K562 (cell line): ENCODE measurements around the gene ATP8B2. TPM values are rescaled to one million over a fixed set of nuclear protein-coding genes. Genes with fewer than 3 reads are reported as not detected.

Experiments
- ATAC-seq: fragments of 200-7000 bp; cut with Tn5 transposase; 3 replicates; pipeline ENCODE4 v1.9.1; 2020; ENCODE audit warnings: moderate library complexity
- BruUV-seq: library from RNA; stranded (reverse); fragments of 400-500 nt; replicated peaks from 2 replicates; lab custom pipeline; 2021; lab: Mats Ljungman, UMichigan
- CTCF ChIA-PET: fragments of 300-600 bp; formaldehyde crosslinking; extraction: SDS; loops from one replicate; lab custom pipeline; 2021; ENCODE audit warnings: low intra/inter-chr PET ratio; lab: Yijun Ruan, JAX
- POLR2A ChIA-PET: fragments of 300-600, 350-650 bp; sonication (Branson Sonifier 250); formaldehyde crosslinking; extraction: SDS; loops from one replicate; lab custom pipeline; 2021; ENCODE audit warnings: antibody characterized with exemption, inconsistent platforms; lab: Yijun Ruan, JAX
- DNase-seq, 4 experiments: peaks; one replicate each; pipeline versions ENCODE4 v3.0.0 to v3.0.0-alpha.2; 2011 to 2018; ENCODE audit warnings: low spot score in 3 of 4, mixed read lengths in 3 of 4; ENCODE audit errors: extremely low read depth in 1 of 4
- FAIRE-seq: peaks from 2 replicates; lab custom pipeline; 2011; peaks lifted over from hg19 to GRCh38; lab: Jason Lieb, UNC
- H2AFZ ChIP-seq: 2 replicates; pipeline ENCODE4 v1.6.0; 2011; ENCODE audit warnings: low read depth, low read length, control low read depth, inconsistent platforms
- H3K27ac ChIP-seq: fragments of 200-600 bp; 3 replicates; pipeline ENCODE4 v1.8.0; 2011; ENCODE audit warnings: low read depth, mild to moderate bottlenecking, control low read depth, inconsistent platforms, low read length, moderate library complexity, mixed read lengths; ENCODE audit errors: extremely low read depth
- H3K27me3 ChIP-seq, 2 experiments: fragments of 300-600 bp in 1 of 2; 2 replicates in 1 of 2; 3 replicates in 1 of 2; pipeline versions ENCODE4 v1.6.0 to v1.8.0; 2011; ENCODE audit warnings: inconsistent platforms in 2 of 2, low read length in 2 of 2, mild to moderate bottlenecking in 1 of 2, mixed read lengths in 1 of 2, moderate library complexity in 1 of 2; ENCODE audit not compliant: control insufficient read depth in 2 of 2, insufficient read depth in 2 of 2
- H3K36me3 ChIP-seq: fragments of 300-600 bp; 3 replicates; pipeline ENCODE4 v1.8.0; 2011; ENCODE audit warnings: mild to moderate bottlenecking, low read length, inconsistent platforms; ENCODE audit not compliant: control insufficient read depth, insufficient read depth
- H3K4me1 ChIP-seq, 2 experiments: fragments of 200-600 bp in 1 of 2; replicated peaks in 1 of 2; 2 replicates in 1 of 2; 3 replicates in 1 of 2; pipeline versions ENCODE4 v1.5.1 to v1.8.0; 2011; ENCODE audit warnings: inconsistent platforms in 2 of 2, low read length in 2 of 2, mild to moderate bottlenecking in 1 of 2, mixed read lengths in 1 of 2, moderate library complexity in 1 of 2; ENCODE audit not compliant: control insufficient read depth in 2 of 2, insufficient read depth in 2 of 2
- H3K4me2 ChIP-seq: 2 replicates; pipeline ENCODE4 v1.6.1; 2011; ENCODE audit warnings: low read length, control low read depth, inconsistent platforms, mixed read lengths; ENCODE audit not compliant: insufficient read depth
- H3K4me3 ChIP-seq: fragments of 200-600 bp; sonication (generic), shearing (Covaris generic); 2 replicates; pipeline ENCODE4 v1.5.1; 2016; ENCODE audit warnings: control low read depth, inconsistent platforms
- H3K79me2 ChIP-seq: fragments of 200-600 bp; 3 replicates; pipeline ENCODE4 v1.8.0; 2011; ENCODE audit warnings: low read length, inconsistent platforms; ENCODE audit not compliant: control insufficient read depth, insufficient read depth
- H3K9ac ChIP-seq, 2 experiments: 2 replicates each; pipeline versions ENCODE4 v1.6.0 to v1.6.1; 2011; ENCODE audit warnings: low read depth in 2 of 2, low read length in 2 of 2, control low read depth in 1 of 2, inconsistent platforms in 1 of 2, mild to moderate bottlenecking in 1 of 2, mixed read lengths in 1 of 2; ENCODE audit not compliant: insufficient read depth in 1 of 2
- H3K9me1 ChIP-seq: one replicate; pipeline ENCODE4 v1.6.0; 2011; ENCODE audit warnings: inconsistent platforms, mild to moderate bottlenecking, low read length, moderate library complexity; ENCODE audit not compliant: control insufficient read depth, insufficient read depth
- H3K9me3 ChIP-seq: replicated peaks from 2 replicates; pipeline ENCODE4 v1.5.1; 2011; ENCODE audit warnings: low read depth, low read length, inconsistent platforms; ENCODE audit not compliant: control insufficient read depth, insufficient read depth
- H4K20me1 ChIP-seq: replicated peaks from 2 replicates; pipeline ENCODE4 v1.6.1; 2011; ENCODE audit warnings: low read length, inconsistent platforms, mixed read lengths; ENCODE audit not compliant: control insufficient read depth, insufficient read depth
- ADNP ChIP-seq: fragments of 200-800 bp; sonication (Bioruptor generic); IDR thresholded peaks from 2 replicates; pipeline ENCODE4 v1.6.1; 2016; ENCODE audit warnings: missing genetic modification characterization, missing compliant biosample characterization
- ARID2 ChIP-seq: fragments of 450-650 bp; IDR thresholded peaks from 2 replicates; pipeline ENCODE4 v1.6.1; 2017; ENCODE audit warnings: antibody characterized with exemption, mild to moderate bottlenecking
- ATF6 ChIP-seq: sonication (generic); formaldehyde crosslinking; IDR thresholded peaks from 2 replicates; pipeline ENCODE4 v1.4.0; 2020; ENCODE audit warnings: mild to moderate bottlenecking, missing genetic modification reagents
- BHLHE40 ChIP-seq: IDR thresholded peaks from 2 replicates; pipeline ENCODE4 v1.6.1; 2011; ENCODE audit warnings: low read length, improper control_type of control experiment
- CC2D1A ChIP-seq: fragments of 450-650 bp; IDR thresholded peaks from 2 replicates; pipeline ENCODE4 v1.6.1; 2017; ENCODE audit warnings: mild to moderate bottlenecking
- FOS ChIP-seq: IDR thresholded peaks from 3 replicates; pipeline ENCODE4 v1.6.1; 2011; ENCODE audit not compliant: insufficient read length; ENCODE audit errors: extremely low read depth
- FOXK2 ChIP-seq, 2 experiments: fragments of 450-650 bp; IDR thresholded peaks in 1 of 2; conservative IDR thresholded peaks in 1 of 2; 2 replicates each; pipeline ENCODE4 v1.6.1; 2016; ENCODE audit warnings: low read depth in 2 of 2, mild to moderate bottlenecking in 1 of 2
- KDM4B ChIP-seq, 2 experiments: fragments of 450-650 bp in 1 of 2; sonication (generic) in 1 of 2; IDR thresholded peaks; 2 replicates each; pipeline ENCODE4 v1.6.1; 2016 to 2017; ENCODE audit warnings: borderline replicate concordance in 2 of 2, antibody characterized with exemption in 1 of 2, low read depth in 1 of 2, mild to moderate bottlenecking in 1 of 2
- NFIC ChIP-seq: fragments of 450-650 bp; IDR thresholded peaks from 2 replicates; pipeline ENCODE4 v1.6.1; 2017; ENCODE audit warnings: mild to moderate bottlenecking, inconsistent platforms
- NUFIP1 ChIP-seq: fragments of 450-650 bp; IDR thresholded peaks from 2 replicates; pipeline ENCODE4 v1.6.1; 2018; ENCODE audit not compliant: partially characterized antibody
- SMARCB1 ChIP-seq: IDR thresholded peaks from 2 replicates; pipeline ENCODE4 v1.6.1; 2011; ENCODE audit warnings: improper control_type of control experiment, low read depth; ENCODE audit not compliant: insufficient read length
- SP2 ChIP-seq: IDR thresholded peaks from 2 replicates; pipeline ENCODE4 v1.6.1; 2011; ENCODE audit warnings: mild to moderate bottlenecking, low read depth, low read length, moderate library complexity; ENCODE audit not compliant: poor library complexity, severe bottlenecking; ENCODE audit errors: extremely low read depth
- STAG1 ChIP-seq: sonication (generic); formaldehyde crosslinking; IDR thresholded peaks from 2 replicates; pipeline ENCODE4 v1.5.0; 2020; ENCODE audit warnings: missing genetic modification reagents, borderline replicate concordance
- ZFP36 ChIP-seq: fragments of 150-350 bp; IDR thresholded peaks from 2 replicates; pipeline ENCODE4 v1.6.1; 2018; ENCODE audit warnings: low read length, low read depth; ENCODE audit not compliant: partially characterized antibody
- ZNF518B ChIP-seq: fragments of 250-450 bp; sonication (Bioruptor Pico); IDR thresholded peaks from 2 replicates; pipeline ENCODE4 v1.5.0; 2021; ENCODE audit warnings: mild to moderate bottlenecking, moderate library complexity
- WGBS: fragments of 100-300 bp; shearing (Covaris generic); methylation state at CpG from one replicate; pipeline ENCODE4 v1.1.6; 2016; ENCODE audit warnings: low coverage, mixed read lengths; ENCODE audit not compliant: insufficient coverage; ENCODE audit errors: missing lambda C conversion rate; 5-methylcytosine and 5-hydroxymethylcytosine counted together
- in situ Hi-C: fragments of 300-500 bp; cut with MboI; formaldehyde crosslinking; loops from 4 replicates; pipeline ENCODE4 v1.15.0; 2018; ENCODE audit warnings: inconsistent platforms, mixed read lengths
- intact Hi-C: fragments of 100-400 bp; cut with micrococcal nuclease; formaldehyde crosslinking; loops from 2 replicates; pipeline ENCODE4 v1.14.2; 2022
- polyA plus RNA-seq, 8 experiments: library from polyadenylated mRNA; depleted of rRNA in 4 of 8; stranded (reverse) in 5 of 8; unstranded in 3 of 8; fragments of >200 nt; fragmentation: Nextera tagmentation in 2 of 8; fragmentation: Illumina TruSeq in 1 of 8; extraction: Ambion mirVana in 2 of 8; extraction: Trizol in 1 of 8; gene quantifications; 2 replicates each; pipeline versions ENCODE4 v1.2.1 to v1.2.3, GENCODE V29; 2011 to 2014; ENCODE audit warnings: inconsistent platforms in 1 of 8, missing spikeins in 1 of 8
- total RNA-seq, 7 experiments: library from RNA; depleted of rRNA in 6 of 7; stranded (reverse); fragments of >200 nt in 6 of 7; fragmentation: Illumina TruSeq in 2 of 7; extraction: Trizol in 2 of 7; gene quantifications; 2 replicates each; pipeline versions ENCODE4 v1.2.1 to v1.2.3, GENCODE V29; 2011 to 2021; ENCODE audit warnings: low replicate concordance in 1 of 7

Gene ATP8B2
- total and polyA plus RNA-seq, 9 of the 15 experiments (the other 6 are each of a cell fraction or from before 2014, with no cell fraction given), result 0.27 to 33.2 (median 18.4) TPM

- no peaks in the 10 kb centered on the region for H3K27me3 ChIP-seq
- ChIA-PET POLR2A (interaction anchor here (0.7 to 2.1 kb wide), 10 partner anchors 9 to 115 kb away, joined by 3 to 8 read pairs (median 3); partner anchors contain the start of genes AQP10 and UBAP2L), CTCF (interaction anchor here (0.8 to 2.0 kb wide), 4 partner anchors 11 to 136 kb away, joined by 3 to 9 read pairs (median 4); partner anchors contain the start of gene HAX1)
- H3K27ac ChIP-seq, result no peak overlapping the region
- H3K4me2 ChIP-seq, result no peak overlapping the region
- H3K4me1 ChIP-seq, result peaks cover 0 to 14% of the 10 kb centered on the region in 2 experiments; a peak in 3 of 5 replicates
- H3K9me3 ChIP-seq, result no peaks in the 10 kb centered on the region
- no peak overlapping the region for H3K4me3 ChIP-seq
- in situ Hi-C loops, result loop anchor here (5.0 kb wide), 2 partner anchors 58 to 143 kb away; partner anchors contain the start of gene TPM3
- H3K36me3 ChIP-seq, result peaks cover 69% of the 10 kb centered on the region
- H2AFZ ChIP-seq, result no peak overlapping the region
- H3K79me2 ChIP-seq, result no peaks in the 10 kb centered on the region
- ATAC-seq (peak; percentile 95), FAIRE-seq (peak; percentile 95), DNase-seq (peak; percentile 79 to 89 (median 80))
- no peaks in the 10 kb centered on the region for H3K9me1 ChIP-seq
- WGBS, result 35% methylated on average over 11 of the region's 11 CpGs
- H4K20me1 ChIP-seq, result no peaks in the 10 kb centered on the region
- intact Hi-C loops, result loop anchor here (1.0 to 2.0 kb wide), 3 partner anchors 58 to 148 kb away; no protein-coding TSS in a partner anchor
- 0 out of 4 replicates have a peak overlapping the region, but pooled peaks of 1 of the 2 experiments have one; percentile 70 for H3K9ac ChIP-seq
- no TSS peak for BruUV-seq
- no peak for TF ChIP-seq ZNF518B (CRISPR knock-in tag)
- TF ChIP-seq BHLHE40, result no peak
- TF ChIP-seq SMARCB1, result no peak
- TF ChIP-seq CC2D1A, result peak; percentile 49; the same call in 1 of the 2 replicates
- TF ChIP-seq ATF6 (CRISPR knock-in tag), result no peak
- no peak for TF ChIP-seq FOS
- TF ChIP-seq ARID2, result no peak
- 0 out of 4 replicates have a peak, but pooled peaks of 1 of the 2 experiments have one; percentile 16 for TF ChIP-seq FOXK2 (conservative IDR thresholded peaks at IDR 0.05 in 1 of 2, IDR thresholded peaks at IDR 0.05 in 1 of 2; ENCODE audit: low read depth in 2 of 2)
- no peak for TF ChIP-seq NFIC
- peak; percentile 50; the same call in 1 of the 2 replicates for TF ChIP-seq STAG1 (CRISPR knock-in tag)
- TF ChIP-seq ADNP, result no peak
- no peak for TF ChIP-seq ZFP36
- TF ChIP-seq NUFIP1, result no peak
- no peak for TF ChIP-seq KDM4B (IDR thresholded peaks at IDR 0.05; ENCODE audit: borderline replicate concordance in 2 of 2, low read depth in 1 of 2)
- no peak for TF ChIP-seq SP2
These were observed 9.8 kb downstream of the ATP8B2 start for GRCh38 chr1:154335025-154335714.
